ENCODE measurements around the gene LDAH.

The LDAH gene

GRCh38 chr2:20650877-20651730 is 171.8 kb downstream of the LDAH start, which contains the start of gene HS1BP3:
Gene HS1BP3, minus strand, starts transcription at chr2:20651098. Its CDS starts 35 bp downstream, at chr2:20651063.
- DNase-seq (ENCODE audit: low spot score) = peak; percentile 98

GRCh38 chr2:20650393-20650876 is 172.5 kb downstream of the LDAH start:
- peak; percentile 72 for DNase-seq (ENCODE audit: low spot score)

GRCh38 chr2:20649976-20650375 is 172.9 kb downstream of the LDAH start:
- DNase-seq (ENCODE audit: low spot score) = no peak

GRCh38 chr2:20649576-20649975 is 173.3 kb downstream of the LDAH start:
- no peak for DNase-seq (ENCODE audit: low spot score)

GRCh38 chr2:20648831-20649230 is 174.1 kb downstream of the LDAH start:
- no peak for DNase-seq (ENCODE audit: low spot score)

GRCh38 chr2:20648206-20648605 is 174.7 kb downstream of the LDAH start:
- DNase-seq (ENCODE audit: low spot score) = no peak

GRCh38 chr2:20647738-20648137 is 175.2 kb downstream of the LDAH start:
- DNase-seq (ENCODE audit: low spot score) = no peak

GRCh38 chr2:20647211-20647610 is 175.7 kb downstream of the LDAH start:
- no peak for DNase-seq (ENCODE audit: low spot score)

- DNase-seq (ENCODE audit: low spot score) = no peak
Observed at GRCh38 chr2:20646446-20646845, 176.5 kb downstream of the LDAH start.

GRCh38 chr2:20645761-20646160 is 177.1 kb downstream of the LDAH start:
- DNase-seq (ENCODE audit: low spot score) = no peak

- DNase-seq (ENCODE audit: low spot score) = no peak
Observed at GRCh38 chr2:20645301-20645701, 177.6 kb downstream of the LDAH start.

GRCh38 chr2:20643826-20644225 is 179.1 kb downstream of the LDAH start:
- no peak for DNase-seq (ENCODE audit: low spot score)

- no peak for DNase-seq (ENCODE audit: low spot score)
Observed at GRCh38 chr2:20643060-20643459, 179.8 kb downstream of the LDAH start.

GRCh38 chr2:20642055-20642971 is 180.6 kb downstream of the LDAH start:
- peak; percentile 90 for DNase-seq (ENCODE audit: low spot score)

GRCh38 chr2:20641123-20641985 is 181.5 kb downstream of the LDAH start:
- DNase-seq (ENCODE audit: low spot score) = peak; percentile 83

- no peak for DNase-seq (ENCODE audit: low spot score)
Observed at GRCh38 chr2:20640411-20641122, 182.3 kb downstream of the LDAH start.

- no peak for DNase-seq (ENCODE audit: low spot score)
Observed at GRCh38 chr2:20638646-20639430, 184.1 kb downstream of the LDAH start.

GRCh38 chr2:20638014-20638413 is 184.9 kb downstream of the LDAH start:
- DNase-seq (ENCODE audit: low spot score) = no peak

- DNase-seq (ENCODE audit: low spot score) = no peak
Observed at GRCh38 chr2:20637147-20637546, 185.8 kb downstream of the LDAH start.

Measured in AG20443 (cell line).